Caki2 (cell line): ENCODE measurements around the gene PI4K2A. TPM values are rescaled to one million over a fixed set of nuclear protein-coding genes. Genes with fewer than 3 reads are reported as not detected.

Experiments used
- DNase-seq: peaks from one replicate; pipeline ENCODE4 v3.0.0-alpha.2; 2015; ENCODE audit warnings: low read depth
- in situ Hi-C: cut with HindIII; loops from 2 replicates; pipeline ENCODE4 v1.10.0; 2016; ENCODE audit warnings: low sequenced_read_pairs, low pct_unique_long_range_greater_than_20kb, mixed read lengths
- total RNA-seq: library from RNA; depleted of rRNA; stranded (reverse); fragments of >200 nt; shearing (Covaris generic); gene quantifications from 2 replicates; pipeline ENCODE4 v1.2.3, GENCODE V29; 2014; ENCODE audit warnings: low replicate concordance; rRNA removed

Gene PI4K2A
- 12.7 and 13.6 TPM in 2 replicates for total RNA-seq

- DNase-seq, result peak; percentile 98
- in situ Hi-C loops, result no loop called here
Measured at GRCh38 chr10:97640174-97640867, at the start of gene PI4K2A. PI4K2A (plus strand) TSS chr10:97640671; CDS start chr10:97640743, 72 bp downstream.

GRCh38 chr10:97590748-97591495 is 49.5 kb upstream of the PI4K2A start:
- DNase-seq, result no peak
- in situ Hi-C loops, result no loop called here

GRCh38 chr10:97593421-97593820 is 47.0 kb upstream of the PI4K2A start:
- DNase-seq, result no peak
- in situ Hi-C loops, result no loop called here

GRCh38 chr10:97596101-97597082 is 44.1 kb upstream of the PI4K2A start:
- DNase-seq, result peak; percentile 85
- in situ Hi-C loops, result no loop called here

- peak; percentile 41 for DNase-seq
- in situ Hi-C loops, result no loop called here
Measured at GRCh38 chr10:97597778-97598177, 42.7 kb upstream of the PI4K2A start.

GRCh38 chr10:97598407-97599271 is 41.8 kb upstream of the PI4K2A start:
- DNase-seq, result no peak
- in situ Hi-C loops, result no loop called here

GRCh38 chr10:97599272-97599619 is 41.2 kb upstream of the PI4K2A start:
- DNase-seq, result no peak
- in situ Hi-C loops, result no loop called here

- in situ Hi-C loops, result no loop called here
- no peak for DNase-seq
Measured at GRCh38 chr10:97600616-97601015, 39.9 kb upstream of the PI4K2A start.

GRCh38 chr10:97601268-97602215 is 38.9 kb upstream of the PI4K2A start:
- DNase-seq, result no peak
- in situ Hi-C loops, result no loop called here

GRCh38 chr10:97607095-97607636 is 33.3 kb upstream of the PI4K2A start:
- DNase-seq, result no peak
- in situ Hi-C loops, result no loop called here

GRCh38 chr10:97608991-97609561 is 31.4 kb upstream of the PI4K2A start:
- in situ Hi-C loops, result no loop called here
- no peak for DNase-seq

- DNase-seq, result no peak
- in situ Hi-C loops, result no loop called here
Measured at GRCh38 chr10:97611473-97611872, 29.0 kb upstream of the PI4K2A start.

- in situ Hi-C loops, result no loop called here
- peak; percentile 47 for DNase-seq
Measured at GRCh38 chr10:97612386-97612785, 28.1 kb upstream of the PI4K2A start.

GRCh38 chr10:97618285-97618684 is 22.2 kb upstream of the PI4K2A start:
- DNase-seq, result no peak
- in situ Hi-C loops, result no loop called here

- in situ Hi-C loops, result no loop called here
- DNase-seq, result no peak
Measured at GRCh38 chr10:97618733-97619132, 21.7 kb upstream of the PI4K2A start.

GRCh38 chr10:97623277-97623676 is 17.2 kb upstream of the PI4K2A start:
- in situ Hi-C loops, result no loop called here
- DNase-seq, result no peak
